HUES6 (cell line): Measurements from ENCODE around the gene PDE4D.
"Not testable (repeated sequence)": the region's sequence is repeated elsewhere in the genome, so short reads cannot be mapped to it uniquely, and the experiment has no call there.

Source experiments
- H3K27ac ChIP-seq: 2 replicates; pipeline ENCODE4 v1.7.0; 2013; ENCODE audit warnings: low read depth, mild to moderate bottlenecking, low read length, inconsistent platforms
- H3K27me3 ChIP-seq: 2 replicates; pipeline ENCODE4 v1.6.1; 2013; ENCODE audit warnings: low read length; ENCODE audit not compliant: control insufficient read depth, insufficient read depth
- H3K36me3 ChIP-seq: 2 replicates; pipeline ENCODE4 v1.6.1; 2013; ENCODE audit warnings: low read length; ENCODE audit not compliant: control insufficient read depth, insufficient read depth
- H3K4me1 ChIP-seq: 2 replicates; pipeline ENCODE4 v1.6.1; 2013; ENCODE audit warnings: low read length; ENCODE audit not compliant: control insufficient read depth, insufficient read depth
- H3K4me3 ChIP-seq: 2 replicates; pipeline ENCODE4 v1.5.1; 2013; ENCODE audit warnings: low read depth, low read length
- H3K9ac ChIP-seq: one replicate; pipeline ENCODE4 v1.6.1; 2013; ENCODE audit warnings: mild to moderate bottlenecking, low read length
- H3K9me3 ChIP-seq: 2 replicates; pipeline ENCODE4 v1.6.1; 2013; ENCODE audit warnings: low read depth, low read length; ENCODE audit not compliant: control insufficient read depth, insufficient read depth

Gene PDE4D

GRCh38 chr5:59484618-59485017 lies 408.9 kb downstream of the PDE4D start:
- no peak overlapping the region for H3K27ac ChIP-seq
- H3K4me3 ChIP-seq: no peak overlapping the region

GRCh38 chr5:59483971-59484472 lies 409.5 kb downstream of the PDE4D start:
- Histone ChIP-seq H3K9me3 (no peaks in the 10 kb centered on the region), H3K27ac (no peak overlapping the region), H3K4me3 (no peak overlapping the region), H3K4me1 (peaks cover 16% of the 10 kb centered on the region), H3K9ac (no peak overlapping the region), H3K36me3 (no peaks in the 10 kb centered on the region), H3K27me3 (no peaks in the 10 kb centered on the region)

More at GRCh38 chr5:59484618-59485017, 408.9 kb downstream of the PDE4D start:
- H3K36me3 ChIP-seq: no peaks in the 10 kb centered on the region
- H3K27me3 ChIP-seq: no peaks in the 10 kb centered on the region
- H3K4me1 ChIP-seq: peaks cover 12% of the 10 kb centered on the region
- H3K9ac ChIP-seq: no peak overlapping the region
- no peaks in the 10 kb centered on the region for H3K9me3 ChIP-seq

- Histone ChIP-seq H3K4me1 (peaks cover 12% of the 10 kb centered on the region), H3K9me3 (no peaks in the 10 kb centered on the region), H3K4me3 (no peak overlapping the region), H3K9ac (no peak overlapping the region), H3K27me3 (no peaks in the 10 kb centered on the region), H3K27ac (no peak overlapping the region), H3K36me3 (no peaks in the 10 kb centered on the region)
Measured at GRCh38 chr5:59479086-59479485, 414.4 kb downstream of the PDE4D start.

- H3K4me3 ChIP-seq: no peak overlapping the region
- H3K9me3 ChIP-seq: no peaks in the 10 kb centered on the region
- peaks cover 13% of the 10 kb centered on the region for H3K4me1 ChIP-seq
- no peaks in the 10 kb centered on the region for H3K36me3 ChIP-seq
- H3K9ac ChIP-seq: no peak overlapping the region
- no peak overlapping the region for H3K27ac ChIP-seq
- no peaks in the 10 kb centered on the region for H3K27me3 ChIP-seq
Measured at GRCh38 chr5:59474324-59474723, 419.2 kb downstream of the PDE4D start.

GRCh38 chr5:59473611-59474010 lies 419.9 kb downstream of the PDE4D start:
- Histone ChIP-seq H3K27ac (no peak overlapping the region), H3K9ac (no peak overlapping the region)

GRCh38 chr5:59471463-59471862 lies 422.1 kb downstream of the PDE4D start:
- Histone ChIP-seq H3K9me3 (no peaks in the 10 kb centered on the region), H3K4me1 (peaks cover 12% of the 10 kb centered on the region), H3K9ac (no peak overlapping the region), H3K27me3 (no peaks in the 10 kb centered on the region), H3K36me3 (no peaks in the 10 kb centered on the region), H3K27ac (no peak overlapping the region), H3K4me3 (no peak overlapping the region)

More at GRCh38 chr5:59473611-59474010, 419.9 kb downstream of the PDE4D start:
- H3K27me3 ChIP-seq: no peaks in the 10 kb centered on the region
- H3K4me3 ChIP-seq: no peak overlapping the region
- H3K9me3 ChIP-seq: no peaks in the 10 kb centered on the region
- H3K4me1 ChIP-seq: peaks cover 8% of the 10 kb centered on the region
- H3K36me3 ChIP-seq: no peaks in the 10 kb centered on the region

GRCh38 chr5:59467969-59468368 lies 425.6 kb downstream of the PDE4D start:
- Histone ChIP-seq H3K9me3 (no peaks in the 10 kb centered on the region), H3K36me3 (no peaks in the 10 kb centered on the region), H3K9ac (no peak overlapping the region), H3K27ac (no peak overlapping the region), H3K27me3 (no peaks in the 10 kb centered on the region), H3K4me3 (no peak overlapping the region), H3K4me1 (peaks cover 18% of the 10 kb centered on the region)

GRCh38 chr5:59466271-59466670 lies 427.3 kb downstream of the PDE4D start:
- peaks cover 10% of the 10 kb centered on the region for H3K4me1 ChIP-seq
- H3K4me3 ChIP-seq: no peak overlapping the region
- H3K27ac ChIP-seq: no peak overlapping the region
- no peaks in the 10 kb centered on the region for H3K36me3 ChIP-seq
- H3K27me3 ChIP-seq: no peaks in the 10 kb centered on the region
- no peaks in the 10 kb centered on the region for H3K9me3 ChIP-seq
- no peak overlapping the region for H3K9ac ChIP-seq

- Histone ChIP-seq H3K4me1 (peaks cover 10% of the 10 kb centered on the region), H3K4me3 (no peak overlapping the region), H3K9me3 (no peaks in the 10 kb centered on the region), H3K27ac (no peak overlapping the region), H3K9ac (no peak overlapping the region), H3K36me3 (no peaks in the 10 kb centered on the region), H3K27me3 (no peaks in the 10 kb centered on the region)
Measured at GRCh38 chr5:59464969-59465368, 428.6 kb downstream of the PDE4D start.

GRCh38 chr5:59463618-59464166 lies 429.8 kb downstream of the PDE4D start:
- H3K27ac ChIP-seq, H3K36me3 ChIP-seq, H3K9ac ChIP-seq, H3K4me1 ChIP-seq, H3K4me3 ChIP-seq, H3K27me3 ChIP-seq, H3K9me3 ChIP-seq: not testable (repeated sequence)

GRCh38 chr5:59462956-59463355 lies 430.6 kb downstream of the PDE4D start:
- no peaks in the 10 kb centered on the region for H3K9me3 ChIP-seq

More at GRCh38 chr5:59462956-59463355, 430.6 kb downstream of the PDE4D start:
- no peaks in the 10 kb centered on the region for H3K27me3 ChIP-seq
- no peak overlapping the region for H3K9ac ChIP-seq
- no peak overlapping the region for H3K27ac ChIP-seq
- no peaks in the 10 kb centered on the region for H3K36me3 ChIP-seq
- H3K4me1 ChIP-seq: peaks cover 10% of the 10 kb centered on the region
- H3K4me3 ChIP-seq: no peak overlapping the region
